Colonic mucosa (tissue), 4 donors: ENCODE results near the gene MESP2. TPM values are rescaled to one million over a fixed set of nuclear protein-coding genes. Genes with fewer than 3 reads are reported as not detected.

ENCODE experiments used
- DNase-seq: peaks from one replicate; pipeline ENCODE4 v3.0.0-alpha.2; 2020
- H3K27ac ChIP-seq: fragments of 200-600 bp; one replicate; pipeline ENCODE4 v1.8.0; 2021
- H3K27me3 ChIP-seq: fragments of 200-600 bp; one replicate; pipeline ENCODE4 v1.8.0; 2021
- H3K36me3 ChIP-seq: fragments of 200-600 bp; one replicate; pipeline ENCODE4 v1.8.0; 2021
- H3K4me1 ChIP-seq: fragments of 200-600 bp; one replicate; pipeline ENCODE4 v1.8.0; 2021; ENCODE audit warnings: mild to moderate bottlenecking
- H3K4me3 ChIP-seq: fragments of 200-600 bp; one replicate; pipeline ENCODE4 v1.8.0; 2021
- H3K9ac ChIP-seq, 2 donors: one replicate each; pipeline ENCODE4 v1.7.0; 2013; ENCODE audit warnings: control low read depth in 2 of 2, low read depth in 2 of 2, low read length in 2 of 2
- H3K9me3 ChIP-seq: fragments of 200-600 bp; one replicate; pipeline ENCODE4 v1.8.0; 2021
- CTCF ChIP-seq: fragments of 200-600 bp; IDR thresholded peaks from one replicate; pipeline ENCODE4 v1.8.0; 2022; ENCODE audit warnings: antibody characterized with exemption, mild to moderate bottlenecking
- intact Hi-C: fragments of 100-400 bp; cut with DNase I; formaldehyde crosslinking; loops from one replicate; pipeline ENCODE4 v1.14.1; 2022
- total RNA-seq, 2 donors: library from RNA; stranded (reverse); fragmentation: NEBNext Ultra II Directional in 1 of 2; extraction: Animal tissue kit (Norgen Biotek cat#: 25700) in 1 of 2; gene quantifications; one replicate each; pipeline ENCODE4 v1.2.1, GENCODE V29; 2021
- donor health status: healthy.
- donor health status: DM: no; HTN: no; CAD: no.
- donor health status: DM: no; HTN: no; CAD: no.

MESP2 gene
- total RNA-seq, 2 donors from 2014 or later: 0.45 to 5.4 TPM

- no peak for DNase-seq
- TF ChIP-seq CTCF: no peak
- no peak overlapping the region for H3K27ac ChIP-seq
- no peak overlapping the region for H3K4me3 ChIP-seq
- no peaks in the 10 kb centered on the region for H3K36me3 ChIP-seq
- no peaks in the 10 kb centered on the region for H3K27me3 ChIP-seq
- intact Hi-C loops: no loop called here
- no peaks in the 10 kb centered on the region for H3K9me3 ChIP-seq
- H3K9ac ChIP-seq: no peak overlapping the region
- peaks cover 4% of the 10 kb centered on the region for H3K4me1 ChIP-seq
Measured at GRCh38 chr15:89802986-89803824, 27.1 kb downstream of the MESP2 start.

- H3K9ac ChIP-seq: no peak overlapping the region
- H3K9me3 ChIP-seq: no peaks in the 10 kb centered on the region
- H3K4me1 ChIP-seq: peaks cover 4% of the 10 kb centered on the region
- no peak overlapping the region for H3K27ac ChIP-seq
- no peak for TF ChIP-seq CTCF
- DNase-seq: no peak
- H3K36me3 ChIP-seq: no peaks in the 10 kb centered on the region
- intact Hi-C loops: no loop called here
- no peaks in the 10 kb centered on the region for H3K27me3 ChIP-seq
- H3K4me3 ChIP-seq: no peak overlapping the region
Measured at GRCh38 chr15:89803941-89804800, 28.0 kb downstream of the MESP2 start.

GRCh38 chr15:89805241-89806209 is 29.4 kb downstream of the MESP2 start:
- TF ChIP-seq CTCF: no peak
- no peak for DNase-seq
- no peak overlapping the region for H3K27ac ChIP-seq
- intact Hi-C loops: no loop called here
- no peaks in the 10 kb centered on the region for H3K36me3 ChIP-seq
- H3K27me3 ChIP-seq: no peaks in the 10 kb centered on the region
- no peaks in the 10 kb centered on the region for H3K9me3 ChIP-seq
- peaks cover 4% of the 10 kb centered on the region for H3K4me1 ChIP-seq
- H3K4me3 ChIP-seq: no peak overlapping the region
- peak overlapping the region in 1 of 2 donors; percentile 28 for H3K9ac ChIP-seq

- Histone ChIP-seq H3K9me3 (no peaks in the 10 kb centered on the region), H3K4me3 (no peak overlapping the region), H3K27me3 (no peaks in the 10 kb centered on the region), H3K36me3 (no peaks in the 10 kb centered on the region), H3K27ac (no peak overlapping the region), H3K4me1 (peaks cover 4% of the 10 kb centered on the region), H3K9ac (no peak overlapping the region)
- DNase-seq: no peak
- no peak for TF ChIP-seq CTCF
- intact Hi-C loops: no loop called here
Measured at GRCh38 chr15:89806210-89806558, 30.1 kb downstream of the MESP2 start.
